ENCODE data around the gene CORO2B. TPM values are rescaled to one million over a fixed set of nuclear protein-coding genes. Genes with fewer than 3 reads are reported as not detected.

Gene CORO2B
- total and polyA plus RNA-seq, 2 of the 4 experiments (the other 2 are of a cell fraction): 9.3 to 39.3 TPM

GRCh38 chr15:68632101-68632500 is 53.3 kb downstream of the CORO2B start:
- H2BK20ac ChIP-seq (ENCODE audit: low read depth, low read length): no peak overlapping the region
- intact Hi-C loops (cut with micrococcal nuclease): no loop called here
- no peak overlapping the region for H3K18ac ChIP-seq (ENCODE audit: low read depth, low read length)
- H3K79me1 ChIP-seq (ENCODE audit: low read depth in 1 of 2, low read length in 2 of 2): peaks cover 26 to 76% of the 10 kb centered on the region in 2 experiments
- H3K4me1 ChIP-seq (ENCODE audit: control insufficient read depth, insufficient read depth, low read length): peaks cover 22% of the 10 kb centered on the region
- H3K9ac ChIP-seq (ENCODE audit: low read depth, low read length): no peak overlapping the region
- no peak for DNase-seq
- H3K4me2 ChIP-seq (ENCODE audit: low read depth, low read length): no peak overlapping the region
- H3K36me3 ChIP-seq (ENCODE audit: control insufficient read depth, insufficient read depth, low read length): no peaks in the 10 kb centered on the region
- ChIA-PET CTCF (no interaction called here), POLR2A (ENCODE audit: unreplicated experiment) (no interaction called here)
- no peak overlapping the region for H2BK15ac ChIP-seq (ENCODE audit: low read depth, low read length)
- no peak for ATAC-seq (ENCODE audit: low read depth)
- no peak overlapping the region for H3K27ac ChIP-seq (ENCODE audit: insufficient read depth, low read length)
- H4K8ac ChIP-seq (ENCODE audit: low read depth in 2 of 2, low read length in 2 of 2): no peak overlapping the region
- no peaks in the 10 kb centered on the region for H4K20me1 ChIP-seq (ENCODE audit: insufficient read depth, low read length)
- no peak overlapping the region for H4K91ac ChIP-seq (ENCODE audit: insufficient read depth, low read depth, low read length)
- peak overlapping the region; percentile 2; the same call in 1 of the 2 replicates for H2AK5ac ChIP-seq (ENCODE audit: low read depth, low read length)
- H3K56ac ChIP-seq (ENCODE audit: extremely low read depth, insufficient read depth, low read length): no peak overlapping the region
- H3K14ac ChIP-seq (replicated peaks; ENCODE audit: low read depth, low read length): no peak overlapping the region
- H4K5ac ChIP-seq (ENCODE audit: low read depth, low read length): no peak overlapping the region
- dilution Hi-C loops (cut with HindIII; ENCODE audit: low sequenced_read_pairs, unreplicated experiment): no loop called here
- in situ Hi-C loops (cut with MboI; ENCODE audit: low sequenced_read_pairs): no loop called here
- 86% methylated on average over 4 of the region's 9 CpGs; no CpG with 5 or more reads in 1 of the 2 experiments for WGBS, 2 experiments (ENCODE audit: extremely low coverage in 2 of 2, insufficient read length in 1 of 2)
- H3K4ac ChIP-seq (ENCODE audit: low read depth, low read length): no peak overlapping the region
- no peaks in the 10 kb centered on the region for H3K9me3 ChIP-seq (ENCODE audit: control insufficient read depth, insufficient read depth, low read length)
- no peak overlapping the region for H3K23ac ChIP-seq (ENCODE audit: low read depth, low read length)
- peaks cover 22% of the 10 kb centered on the region for H3K9me1 ChIP-seq (ENCODE audit: insufficient read depth, low read length)
- H2AK9ac ChIP-seq (replicated peaks; ENCODE audit: low read depth, low read length, poor library complexity): no peak overlapping the region
- no TSS peak for BruUV-seq (replicated peaks)
- TF ChIP-seq MAFK (IDR thresholded peaks at IDR 0.05; ENCODE audit: low read depth, low read length) (no peak), MXI1 (IDR thresholded peaks at IDR 0.05; ENCODE audit: borderline replicate concordance, low read depth, low read length) (no peak), RAD21 (IDR thresholded peaks at IDR 0.05; ENCODE audit: low read length) (no peak), CEBPB (IDR thresholded peaks at IDR 0.05; ENCODE audit: low read depth, low read length) (no peak)
- no peak overlapping the region for H2BK5ac ChIP-seq (ENCODE audit: low read depth, low read length, poor library complexity, severe bottlenecking)
- no peak overlapping the region for H2AFZ ChIP-seq (replicated peaks; ENCODE audit: low read length, poor library complexity)
- H3K4me3 ChIP-seq (ENCODE audit: insufficient read depth, low read depth, low read length): no peak overlapping the region
- no peak overlapping the region for H2BK120ac ChIP-seq (ENCODE audit: low read depth, low read length)
- no peaks in the 10 kb centered on the region for H3K27me3 ChIP-seq (ENCODE audit: control insufficient read depth, insufficient read depth, low read length)
